ENCODE results near the gene IQSEC2.

The IQSEC2 gene

GRCh38 chrX:53266914-53267313 is 14.5 kb downstream of the IQSEC2 start:
- DNase-seq, result no peak

DNA sequence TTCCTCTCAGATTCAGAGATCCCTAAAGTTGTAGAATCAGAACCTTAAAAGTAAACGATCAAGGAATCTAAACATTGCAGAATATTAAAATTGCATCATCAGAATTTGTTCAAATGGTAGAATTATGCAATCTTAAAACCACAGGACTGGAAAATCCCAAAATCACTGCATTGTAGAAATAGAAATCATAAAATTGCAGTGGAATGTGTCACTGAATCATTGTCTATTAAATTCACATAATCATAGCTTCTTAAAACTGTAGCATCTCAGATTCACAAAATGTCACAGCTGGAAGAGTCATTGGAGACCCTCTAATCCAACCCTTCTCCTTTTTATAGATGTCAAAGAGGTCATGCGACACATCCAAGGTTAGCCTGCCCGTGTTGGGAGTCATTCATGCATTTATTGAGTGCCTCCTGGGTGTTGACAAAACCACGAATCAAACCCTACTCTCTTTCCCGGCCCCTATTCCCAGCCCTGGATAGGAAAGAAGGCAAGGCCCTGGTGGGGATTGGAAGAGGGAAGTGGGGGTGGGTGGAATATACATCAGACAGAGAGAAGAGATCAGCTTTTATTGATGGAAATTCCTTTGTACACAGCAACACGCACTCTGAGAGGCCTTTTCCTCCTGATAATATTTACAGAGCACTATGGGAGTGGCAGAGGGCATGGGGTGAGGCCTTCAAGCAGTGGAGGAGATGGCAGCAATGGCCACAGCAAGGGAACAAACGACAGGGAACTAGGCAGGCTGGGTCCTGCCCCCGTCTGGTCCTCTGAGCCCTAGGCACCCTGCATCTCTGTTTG is 15.4 kb downstream of the IQSEC2 start:
- DNase-seq, result no peak

DNA sequence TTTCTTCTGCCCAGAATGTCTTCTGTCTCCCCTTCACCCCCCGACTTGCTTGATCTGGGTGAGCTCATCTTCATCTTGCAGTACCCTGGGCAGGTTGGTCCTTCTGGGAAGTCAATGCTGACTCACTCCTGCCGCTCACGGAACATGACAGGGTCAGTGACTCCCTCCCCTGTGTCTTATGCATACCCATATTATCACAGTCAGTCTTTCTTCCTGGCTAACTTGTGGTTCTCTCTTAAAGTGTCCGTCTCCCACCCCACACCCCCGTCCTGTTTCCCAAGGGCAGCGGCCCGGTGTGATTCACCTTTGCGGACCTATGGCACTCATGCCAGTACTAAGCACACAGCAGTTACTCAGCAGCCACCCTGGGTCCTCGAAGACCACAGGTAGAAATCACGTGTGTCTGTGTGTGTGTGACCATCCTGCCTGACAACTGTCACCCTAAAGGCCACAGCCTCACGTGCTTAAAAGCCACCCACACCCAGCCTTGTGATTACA is 17.7 kb downstream of the IQSEC2 start:
- no peak for DNase-seq

DNA sequence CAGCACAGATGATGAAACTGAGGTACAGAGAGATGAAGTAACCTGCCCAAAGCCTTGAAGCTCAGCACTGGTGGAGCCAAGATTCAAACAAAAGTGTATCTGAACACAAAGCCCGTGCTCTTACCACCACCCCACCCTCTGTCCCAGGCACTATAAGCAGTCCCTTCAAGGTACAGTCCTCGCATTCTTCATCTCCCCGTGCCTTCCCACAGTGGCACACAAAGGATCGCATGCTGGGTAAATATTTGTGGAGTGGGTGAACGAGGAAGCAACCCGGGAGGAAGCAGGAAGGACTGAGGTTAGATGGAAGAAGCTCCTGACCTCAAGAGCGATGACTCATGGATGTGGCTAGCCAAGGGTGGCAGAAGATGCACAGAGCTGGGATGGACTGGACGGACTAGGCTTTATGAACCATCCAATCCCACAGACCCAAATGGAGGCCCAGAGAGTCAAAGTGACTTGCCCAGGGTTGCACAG is 18.4 kb downstream of the IQSEC2 start:
- no peak for DNase-seq

DNA sequence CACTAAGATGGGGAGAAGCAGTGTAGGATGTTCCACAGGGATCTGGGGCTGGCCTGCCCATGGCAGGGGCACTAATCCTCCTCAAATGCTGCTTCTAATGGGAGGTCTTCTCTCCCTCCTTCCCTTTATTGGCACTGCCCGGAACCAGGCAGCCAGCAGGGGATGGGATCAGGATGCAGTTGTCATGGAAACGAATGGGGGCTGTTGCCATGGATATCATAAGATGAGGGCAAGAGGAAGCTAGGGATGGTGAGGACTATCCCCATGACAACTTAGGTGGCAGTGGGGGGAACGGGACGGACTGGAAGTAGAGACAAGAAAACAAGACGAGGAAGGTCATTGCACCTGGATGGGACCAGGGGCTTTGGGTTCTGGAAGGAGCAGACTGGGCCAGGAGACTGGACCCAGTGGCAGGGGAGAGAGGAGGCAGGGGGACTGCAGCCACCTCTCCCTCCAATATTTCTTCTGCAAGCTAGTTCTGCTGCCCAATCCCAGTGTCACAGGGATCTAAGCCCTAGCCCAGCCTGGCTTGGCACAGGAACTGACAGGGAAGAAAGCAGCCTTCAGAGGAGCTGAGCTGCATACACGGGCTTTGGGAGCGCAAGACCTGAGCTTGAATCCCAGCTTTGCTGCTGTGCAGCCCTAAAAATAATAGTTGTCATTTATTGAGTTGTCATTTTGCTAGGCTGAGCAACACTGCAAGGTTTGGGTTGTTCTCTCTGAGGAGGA is 19.0 kb downstream of the IQSEC2 start:
- DNase-seq, result no peak

DNA sequence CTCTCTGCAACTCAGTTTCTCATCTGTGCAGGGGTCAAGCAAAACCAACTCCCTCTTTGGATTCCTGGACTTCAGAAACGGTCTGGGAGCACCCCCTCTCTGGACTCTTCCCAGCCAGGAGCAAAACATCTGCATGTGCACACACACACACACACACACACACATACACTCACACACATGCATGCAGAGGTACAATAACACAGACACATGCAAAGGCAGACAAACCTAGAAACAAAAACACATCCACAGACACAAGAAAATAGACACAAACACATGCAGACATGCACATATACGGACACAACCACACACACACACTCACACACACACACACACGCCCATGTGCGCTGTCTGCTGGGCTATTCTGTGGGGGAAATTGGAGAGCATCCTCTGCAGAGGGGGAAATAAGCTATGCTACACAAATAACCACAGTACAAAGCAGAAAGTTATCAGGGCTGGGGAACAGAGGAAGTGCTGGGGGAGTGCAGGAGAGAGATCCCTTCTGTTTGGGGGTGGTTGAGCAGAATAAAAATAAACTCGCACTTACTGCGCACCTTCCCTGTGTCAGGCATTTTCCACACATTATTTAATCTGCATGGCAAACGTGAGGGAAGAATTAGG is 19.9 kb downstream of the IQSEC2 start:
- no peak for DNase-seq

- no peak for DNase-seq
These were observed 20.5 kb downstream of the IQSEC2 start for GRCh38 chrX:53260836-53261235.

- no peak for DNase-seq
These were observed 23.5 kb downstream of the IQSEC2 start for GRCh38 chrX:53257670-53258423.

- no peak for DNase-seq
These were observed 24.2 kb downstream of the IQSEC2 start for GRCh38 chrX:53257166-53257565.

DNA sequence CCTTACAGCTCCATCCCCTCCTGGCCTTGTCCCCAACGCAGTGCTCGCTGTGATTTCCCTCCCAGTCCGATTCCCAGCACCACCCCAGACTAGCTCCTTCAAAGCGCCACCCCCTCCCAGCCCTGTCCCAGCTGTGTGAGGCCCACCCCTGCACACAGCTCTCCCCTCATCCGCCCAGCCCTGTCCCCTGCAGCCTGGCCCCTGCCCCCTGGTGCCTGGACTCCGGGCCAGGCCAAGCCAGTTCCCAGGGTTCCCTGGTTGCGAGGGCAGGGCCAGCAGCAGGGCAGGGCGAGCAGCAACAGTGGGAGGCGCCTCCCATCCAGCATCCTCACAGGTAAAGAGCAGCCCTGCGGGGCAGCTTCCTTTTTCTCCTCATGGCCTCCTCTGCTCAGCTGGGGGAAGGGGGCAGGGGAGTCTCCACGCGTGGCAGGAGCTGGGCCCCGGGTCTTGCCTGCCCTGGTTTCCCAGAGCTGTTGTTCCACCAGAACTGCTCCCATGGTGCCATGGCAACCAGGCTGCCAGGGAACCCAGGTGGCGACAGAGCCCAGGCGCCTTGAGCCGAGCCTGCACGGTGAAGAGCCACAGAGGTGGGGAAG is 24.8 kb downstream of the IQSEC2 start:
- DNase-seq, result no peak

DNA sequence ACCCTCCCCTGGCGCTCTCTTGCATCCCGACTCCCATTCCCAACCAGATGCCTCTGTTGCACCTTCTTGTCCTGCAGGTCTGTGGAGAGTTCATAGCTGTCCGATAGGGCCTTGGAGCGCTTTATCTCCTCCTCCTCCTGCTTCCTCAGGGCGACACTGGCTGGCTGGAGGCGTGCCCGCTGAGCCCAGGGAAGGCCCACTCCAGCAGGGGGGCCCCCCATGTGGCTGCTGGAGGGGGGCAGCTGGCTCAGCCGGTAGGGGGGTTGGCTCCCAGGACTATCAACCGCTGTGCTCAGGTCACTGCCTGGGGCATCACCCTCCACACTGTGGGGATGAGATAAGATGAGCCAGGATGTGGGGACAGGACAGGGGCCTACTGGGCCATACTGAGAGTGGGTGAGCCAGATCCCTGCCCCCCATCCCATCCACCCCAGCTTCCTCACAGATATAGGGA is 25.6 kb downstream of the IQSEC2 start:
- DNase-seq, result no peak

DNA sequence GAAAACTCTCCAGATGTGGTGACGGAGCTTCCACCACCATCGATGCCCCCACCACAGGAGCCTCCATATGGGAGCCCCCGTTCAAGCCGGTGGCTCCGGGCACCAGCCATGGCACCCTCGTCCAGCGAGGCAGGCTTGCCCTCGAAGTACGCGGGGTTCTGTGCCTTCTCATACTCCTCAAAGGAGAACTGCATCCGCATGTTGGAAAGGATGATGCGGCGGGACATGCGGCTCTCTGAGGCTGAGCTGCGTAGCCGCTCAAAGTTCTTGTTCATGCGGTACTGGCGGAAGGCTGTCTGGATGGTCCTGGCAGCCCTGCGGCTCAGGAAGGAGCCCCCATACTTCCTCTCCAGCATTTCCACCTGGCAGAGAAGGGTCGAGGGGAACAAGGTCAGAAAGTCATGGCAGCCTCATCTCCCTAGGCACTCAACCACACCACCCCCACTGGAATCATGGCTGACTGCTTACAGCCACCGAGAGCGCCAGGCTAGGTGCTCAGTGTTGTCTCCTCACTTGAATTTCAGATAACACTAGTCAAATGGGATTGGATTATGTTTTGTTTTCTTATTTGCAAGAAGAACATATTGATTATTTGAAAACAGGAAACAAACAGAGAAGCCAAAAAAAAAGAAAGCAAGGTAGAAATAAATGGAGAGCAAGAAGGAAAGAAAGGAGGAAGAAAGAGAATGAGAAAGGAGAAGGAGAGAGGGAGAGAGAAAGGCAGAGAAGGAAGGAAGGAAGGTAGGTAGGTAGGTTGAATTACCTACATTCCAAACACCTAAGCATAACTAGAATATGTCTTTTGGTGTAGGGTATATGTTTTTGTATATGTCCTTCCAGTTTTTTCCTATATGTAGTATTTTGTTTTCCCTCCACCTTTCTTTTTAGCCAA is 26.6 kb downstream of the IQSEC2 start:
- no peak for DNase-seq

GRCh38 chrX:53253293-53254020 is 27.9 kb downstream of the IQSEC2 start:
- DNase-seq, result no peak

GRCh38 chrX:53251307-53251706 is 30.1 kb downstream of the IQSEC2 start:
- no peak for DNase-seq

- no peak for DNase-seq
These were observed 30.8 kb downstream of the IQSEC2 start for GRCh38 chrX:53250556-53250955.

DNA sequence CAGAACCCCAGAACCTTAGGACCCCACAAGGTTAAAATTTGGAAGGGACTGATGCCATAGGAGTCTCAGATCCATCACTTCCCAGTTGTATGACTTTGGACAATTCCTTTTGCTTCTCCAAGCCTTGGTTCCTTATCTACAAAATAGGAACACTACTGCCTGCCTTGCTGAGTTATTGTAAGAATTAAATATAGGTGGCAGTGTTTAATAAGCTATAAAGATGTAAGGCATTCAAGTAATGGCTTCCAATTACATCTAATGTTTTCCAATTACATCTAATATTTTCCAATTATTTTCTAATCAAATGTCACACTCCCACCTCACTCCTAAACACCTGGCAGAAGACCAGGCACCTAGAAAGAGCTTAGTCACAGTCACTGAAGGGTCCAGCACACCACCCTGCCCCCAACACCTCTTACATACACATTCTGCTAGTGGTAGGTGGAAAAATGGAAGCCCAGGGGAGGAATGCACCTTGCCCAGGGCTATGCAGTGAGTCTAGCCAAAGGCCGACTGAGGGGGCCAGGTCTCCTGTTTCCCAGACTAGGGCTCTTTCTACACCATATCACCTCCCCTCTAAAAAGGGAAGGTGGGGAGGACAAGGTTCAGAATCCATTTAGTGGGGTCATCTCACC is 31.9 kb downstream of the IQSEC2 start:
- no peak for DNase-seq

DNA sequence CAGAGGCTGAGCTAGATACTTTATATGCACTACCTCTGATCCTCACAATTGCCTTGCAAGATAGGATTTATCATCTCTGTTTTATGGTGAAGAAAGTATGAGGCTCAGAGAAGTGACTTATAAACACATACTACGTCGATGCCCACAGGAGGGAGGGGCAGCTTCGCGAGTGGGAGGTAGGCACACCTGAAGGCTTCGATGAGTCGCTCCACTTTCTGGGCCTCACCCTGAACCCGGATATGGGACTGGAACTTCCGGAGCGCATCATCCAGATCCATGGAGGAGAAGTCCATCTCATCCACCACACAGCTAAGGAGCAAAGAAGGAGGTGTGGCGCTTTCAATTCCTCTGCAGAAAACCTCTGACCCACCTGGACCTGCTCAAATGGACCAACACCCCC is 33.5 kb downstream of the IQSEC2 start:
- DNase-seq, result no peak

DNA sequence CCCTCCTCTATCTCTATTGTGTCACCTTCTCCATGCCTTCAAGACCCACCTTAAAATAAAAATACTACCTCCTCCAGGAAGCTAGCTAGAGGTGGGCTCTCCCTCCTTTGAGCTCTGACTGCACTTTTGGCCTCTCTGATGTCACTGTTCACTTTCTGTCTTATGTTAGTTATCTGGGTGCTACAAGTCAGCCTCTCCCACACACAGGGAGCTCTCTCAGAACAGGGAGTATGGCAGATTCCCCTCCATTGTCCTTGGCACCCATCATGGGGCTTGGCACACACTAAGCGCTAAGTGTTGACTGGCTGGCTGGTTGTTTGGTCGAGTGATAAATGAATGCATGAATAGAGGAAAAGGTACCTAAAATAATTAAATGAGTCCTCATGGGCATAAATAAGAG is 35.2 kb downstream of the IQSEC2 start:
- DNase-seq, result no peak

- DNase-seq, result no peak
These were observed 36.8 kb downstream of the IQSEC2 start for GRCh38 chrX:53244610-53245009.

DNA sequence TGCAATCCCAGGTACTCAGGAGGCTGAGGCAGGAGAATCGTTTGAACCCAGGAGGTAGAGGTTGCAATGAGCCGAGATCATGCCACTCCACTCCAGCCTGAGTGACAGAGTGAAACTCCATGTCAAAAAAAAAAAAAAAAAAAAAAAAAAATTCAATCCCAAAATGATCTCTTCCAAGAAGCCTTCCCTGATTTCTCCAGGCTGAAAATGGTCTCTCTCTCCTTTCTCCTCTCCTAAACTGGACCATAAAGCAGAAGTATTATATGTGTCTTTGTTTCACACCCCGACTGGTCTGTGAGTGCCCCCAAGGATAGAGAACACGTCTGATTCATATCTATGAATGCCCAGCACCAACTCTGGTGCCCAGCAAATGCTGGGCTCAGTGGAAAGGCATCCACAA is 39.1 kb downstream of the IQSEC2 start:
- no peak for DNase-seq

Measured in activated effector memory CD4-positive, alpha-beta T cell treated with Interleukin-2 at 50 U/mL for 16 hours (primary cell).